CD4-positive, alpha-beta T cell treated with Interleukin-4 for 4 hours (primary cell): ENCODE results near the gene HMGN4.
"Not testable (repeated sequence)": the region's sequence is repeated elsewhere in the genome, so short reads cannot be mapped to it uniquely, and the experiment has no call there.

ENCODE experiments used
- DNase-seq: peaks from one replicate; pipeline ENCODE4 v3.0.0-alpha.2; 2020

Gene HMGN4

GRCh38 chr6:26524314-26524713 is 13.9 kb upstream of the HMGN4 start:
- not testable (repeated sequence) for DNase-seq

GRCh38 chr6:26524722-26525370 is 13.3 kb upstream of the HMGN4 start:
- DNase-seq = no peak

- DNase-seq = no peak
Observed at GRCh38 chr6:26525838-26526237, 12.3 kb upstream of the HMGN4 start.

- no peak for DNase-seq
Observed at GRCh38 chr6:26526928-26527327, 11.2 kb upstream of the HMGN4 start.

GRCh38 chr6:26530203-26530602 is 8.0 kb upstream of the HMGN4 start:
- DNase-seq = no peak

- DNase-seq = no peak
Observed at GRCh38 chr6:26531897-26532296, 6.3 kb upstream of the HMGN4 start.

GRCh38 chr6:26532699-26533531 is 5.3 kb upstream of the HMGN4 start:
- DNase-seq = peak; percentile 94

- DNase-seq = no peak
Observed at GRCh38 chr6:26533532-26533931, 4.6 kb upstream of the HMGN4 start.

GRCh38 chr6:26534681-26535465 is 3.3 kb upstream of the HMGN4 start:
- DNase-seq = no peak

- peak; percentile 38 for DNase-seq
Observed at GRCh38 chr6:26536571-26537159, 1.5 kb upstream of the HMGN4 start.

- peak; percentile 92 for DNase-seq
Observed at GRCh38 chr6:26537160-26537845, 863 bp upstream of the HMGN4 start.

- DNase-seq = no peak
Observed at GRCh38 chr6:26538572-26538902, 371 bp downstream of the HMGN4 start.

GRCh38 chr6:26539071-26539615 is 977 bp downstream of the HMGN4 start:
- DNase-seq = no peak

- no peak for DNase-seq
Observed at GRCh38 chr6:26541579-26541978, 3.4 kb downstream of the HMGN4 start.

- DNase-seq = no peak
Observed at GRCh38 chr6:26543953-26544352, 5.8 kb downstream of the HMGN4 start.

GRCh38 chr6:26544473-26544872 is 6.3 kb downstream of the HMGN4 start:
- DNase-seq = no peak

GRCh38 chr6:26545627-26546026 is 7.5 kb downstream of the HMGN4 start:
- no peak for DNase-seq

GRCh38 chr6:26547363-26547762 is 9.2 kb downstream of the HMGN4 start:
- not testable (repeated sequence) for DNase-seq

- no peak for DNase-seq
Observed at GRCh38 chr6:26550250-26550993, 12.3 kb downstream of the HMGN4 start.

- DNase-seq = no peak
Observed at GRCh38 chr6:26552205-26552604, 14.0 kb downstream of the HMGN4 start.

- no peak for DNase-seq
Observed at GRCh38 chr6:26552640-26553188, 14.5 kb downstream of the HMGN4 start.
